Endodermal cell (in vitro differentiated cells): ENCODE data around the gene BRK1. TPM values are rescaled to one million over a fixed set of nuclear protein-coding genes. Genes with fewer than 3 reads are reported as not detected.
"Not testable (repeated sequence)": the region's sequence is repeated elsewhere in the genome, so short reads cannot be mapped to it uniquely, and the experiment has no call there.

Source experiments
- DNase-seq: peaks from one replicate; pipeline ENCODE4 v3.0.0-alpha.2; 2017
- H3K27ac ChIP-seq: 2 replicates; pipeline ENCODE4 v1.5.1; 2013; ENCODE audit warnings: mild to moderate bottlenecking, low read depth, low read length, moderate library complexity
- H3K27me3 ChIP-seq: 2 replicates; pipeline ENCODE4 v1.6.1; 2013; ENCODE audit warnings: mild to moderate bottlenecking, low read length, moderate library complexity; ENCODE audit not compliant: insufficient read depth, control insufficient read depth, poor library complexity, severe bottlenecking
- H3K36me3 ChIP-seq: 2 replicates; pipeline ENCODE4 v1.7.0; 2013; ENCODE audit warnings: mild to moderate bottlenecking, low read length, moderate library complexity; ENCODE audit not compliant: control insufficient read depth, insufficient read depth
- H3K4me1 ChIP-seq: one replicate; pipeline ENCODE4 v1.7.0; 2013; ENCODE audit warnings: low read length; ENCODE audit not compliant: control insufficient read depth, insufficient read depth
- H3K4me3 ChIP-seq: 2 replicates; pipeline ENCODE4 v1.5.1; 2013; ENCODE audit warnings: mild to moderate bottlenecking, low read length, moderate library complexity
- H3K9ac ChIP-seq: 2 replicates; pipeline ENCODE4 v1.6.1; 2013; ENCODE audit warnings: mild to moderate bottlenecking, low read length, moderate library complexity; ENCODE audit not compliant: poor library complexity, severe bottlenecking; ENCODE audit errors: extremely low read depth
- H3K9me3 ChIP-seq: 2 replicates; pipeline ENCODE4 v1.6.1; 2013; ENCODE audit warnings: mild to moderate bottlenecking, low read length, moderate library complexity; ENCODE audit not compliant: control insufficient read depth
- H3K27ac Mint-ChIP-seq: 2 replicates; pipeline ENCODE4 v1.8.0; 2020; ENCODE audit warnings: mixed read lengths
- H3K27me3 Mint-ChIP-seq: 2 replicates; pipeline ENCODE4 v1.8.0; 2021; ENCODE audit warnings: mild to moderate bottlenecking, mixed read lengths; ENCODE audit not compliant: insufficient read depth
- H3K36me3 Mint-ChIP-seq: 2 replicates; pipeline ENCODE4 v1.8.0; 2020; ENCODE audit warnings: low read depth, mixed read lengths
- H3K4me1 Mint-ChIP-seq: 2 replicates; pipeline ENCODE4 v1.8.0; 2020; ENCODE audit warnings: mixed read lengths
- H3K4me3 Mint-ChIP-seq: 2 replicates; pipeline ENCODE4 v1.8.0; 2020; ENCODE audit warnings: mild to moderate bottlenecking, moderate library complexity, mixed read lengths
- H3K9me3 Mint-ChIP-seq: 2 replicates; pipeline ENCODE4 v1.8.0; 2020; ENCODE audit warnings: mild to moderate bottlenecking, mixed read lengths
- CTCF ChIP-seq: fragments of 200-600 bp; sonication (generic); conservative IDR thresholded peaks from 2 replicates; pipeline ENCODE4 v1.5.0; 2021; ENCODE audit warnings: antibody characterized with exemption, mild to moderate bottlenecking
- WGBS, 2 experiments: methylation state at CpG; one replicate each; pipeline versions ENCODE4 v1.1.5 to v1.1.7; 2013; ENCODE audit warnings: missing lambda C conversion rate in 2 of 2, mixed read lengths in 1 of 2; ENCODE audit not compliant: insufficient coverage in 1 of 2, insufficient read length in 1 of 2; 5-methylcytosine and 5-hydroxymethylcytosine counted together
- total RNA-seq, 2 donors: library from RNA; stranded (reverse); fragmentation: NEBNext Ultra II Directional in 1 of 2; extraction: Animal tissue kit (Norgen Biotek cat#: 25700) in 1 of 2; gene quantifications; 2 replicates in 1 of 2; 3 replicates in 1 of 2; pipeline ENCODE4 v1.2.1, GENCODE V29; 2021

BRK1 gene
- total RNA-seq, 2 donors from 2014 or later: 110 to 116 TPM

GRCh38 chr3:10121064-10121463, 5.6 kb downstream of the BRK1 start:
- Histone ChIP-seq H3K4me3 (no peak overlapping the region), H3K27ac (no peak overlapping the region), H3K36me3 (peaks cover 48% of the 10 kb centered on the region), H3K27me3 (no peaks in the 10 kb centered on the region), H3K4me1 (no peaks in the 10 kb centered on the region), H3K9me3 (no peaks in the 10 kb centered on the region), H3K9ac (no peak overlapping the region)
- H3K4me3 Mint-ChIP-seq: no peak overlapping the region
- TF ChIP-seq CTCF: no peak
- no peaks in the 10 kb centered on the region for H3K9me3 Mint-ChIP-seq
- no peak overlapping the region for H3K27ac Mint-ChIP-seq
- H3K4me1 Mint-ChIP-seq: peaks cover 6% of the 10 kb centered on the region
- peaks cover 49% of the 10 kb centered on the region for H3K36me3 Mint-ChIP-seq
- no peaks in the 10 kb centered on the region for H3K27me3 Mint-ChIP-seq
- 89 to 92% methylated on average over 1 to 2 of the region's 2 CpGs for WGBS, 2 experiments
- no peak for DNase-seq

DNA sequence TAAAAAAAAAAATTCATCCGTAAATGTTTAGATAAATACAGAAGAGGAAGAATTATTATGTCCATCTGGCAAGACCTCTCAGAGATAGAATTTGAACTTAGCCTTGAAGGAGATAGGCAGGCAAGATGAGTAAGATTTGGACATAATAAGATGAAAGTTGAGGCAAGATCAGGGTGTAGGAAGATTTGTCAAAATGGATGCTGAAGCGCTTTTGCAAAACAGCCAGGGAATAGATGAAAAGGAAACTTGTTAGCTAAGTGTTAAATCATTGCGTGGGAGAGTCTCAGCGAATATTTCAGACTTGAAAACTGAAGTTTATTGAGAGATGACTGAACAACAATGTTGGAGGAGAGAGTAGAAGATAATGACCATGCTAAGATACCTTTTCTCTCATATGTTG, 7.2 kb downstream of the BRK1 start:
- Mint-ChIP-seq H3K9me3 (no peaks in the 10 kb centered on the region), H3K36me3 (peaks cover 63% of the 10 kb centered on the region), H3K4me3 (no peak overlapping the region), H3K27me3 (no peaks in the 10 kb centered on the region), H3K4me1 (no peaks in the 10 kb centered on the region), H3K27ac (no peak overlapping the region)
- Histone ChIP-seq H3K27ac (no peak overlapping the region), H3K9me3 (no peaks in the 10 kb centered on the region), H3K4me3 (no peak overlapping the region), H3K4me1 (no peaks in the 10 kb centered on the region), H3K27me3 (no peaks in the 10 kb centered on the region), H3K36me3 (peaks cover 62% of the 10 kb centered on the region), H3K9ac (no peak overlapping the region)
- no peak for TF ChIP-seq CTCF
- WGBS, 2 experiments: 94% methylated on average over 4 of the region's 4 CpGs
- DNase-seq: no peak

DNA sequence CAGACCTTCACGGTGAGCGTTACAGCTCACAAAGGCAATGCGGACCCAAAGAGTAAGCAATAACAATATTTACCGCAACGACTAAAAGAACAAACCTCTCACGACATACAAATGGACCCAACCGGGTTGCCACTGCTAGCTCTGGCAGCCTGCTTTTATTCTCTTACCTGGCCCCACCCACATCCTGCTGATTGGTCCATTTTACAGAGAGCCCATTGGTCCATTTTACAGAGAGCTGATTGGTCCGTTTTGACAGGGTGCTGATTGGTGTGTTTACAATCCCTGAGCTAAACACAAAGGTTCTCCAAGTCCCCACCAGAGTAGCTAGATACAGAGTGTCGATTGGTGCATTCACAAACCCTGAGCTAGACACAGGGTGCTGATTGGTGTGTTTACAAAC, 20.4 kb downstream of the BRK1 start:
- not testable (repeated sequence) for H3K9me3 ChIP-seq, H3K4me3 ChIP-seq, H3K4me1 Mint-ChIP-seq, H3K27me3 Mint-ChIP-seq, H3K4me1 ChIP-seq, H3K9me3 Mint-ChIP-seq, H3K27ac Mint-ChIP-seq, H3K4me3 Mint-ChIP-seq, DNase-seq, H3K36me3 ChIP-seq, H3K27me3 ChIP-seq, H3K36me3 Mint-ChIP-seq, H3K9ac ChIP-seq, H3K27ac ChIP-seq
- 90 to 96% methylated on average over 7 to 9 of the region's 9 CpGs for WGBS, 2 experiments

- H3K27ac Mint-ChIP-seq: no peak overlapping the region
- no peak overlapping the region for H3K4me3 Mint-ChIP-seq
- H3K27ac ChIP-seq: no peak overlapping the region
- no peak overlapping the region for H3K4me3 ChIP-seq
- WGBS, 2 experiments: 89 to 92% methylated on average over 11 to 25 of the region's 25 CpGs
- no peak for TF ChIP-seq CTCF
- H3K9ac ChIP-seq: no peak overlapping the region
- peaks cover 5% of the 10 kb centered on the region for H3K9me3 Mint-ChIP-seq
- H3K36me3 Mint-ChIP-seq: no peaks in the 10 kb centered on the region
- H3K4me1 Mint-ChIP-seq: no peaks in the 10 kb centered on the region
- DNase-seq: no peak
- H3K9me3 ChIP-seq: no peaks in the 10 kb centered on the region
- no peaks in the 10 kb centered on the region for H3K36me3 ChIP-seq
- no peaks in the 10 kb centered on the region for H3K27me3 ChIP-seq
- H3K27me3 Mint-ChIP-seq: no peaks in the 10 kb centered on the region
- H3K4me1 ChIP-seq: no peaks in the 10 kb centered on the region
Observed at GRCh38 chr3:10136426-10137005, 21.0 kb downstream of the BRK1 start.
